HepG2 (cell line): ENCODE measurements around the gene RASSF4. TPM values are rescaled to one million over a fixed set of nuclear protein-coding genes. Genes with fewer than 3 reads are reported as not detected.

Experiments
- CREB1 ChIP-seq, 2 experiments: fragments of 450-650 bp in 1 of 2; IDR thresholded peaks; 2 replicates each; pipeline ENCODE4 v1.6.1; 2016 to 2017; ENCODE audit warnings: control low read depth in 1 of 2, mild to moderate bottlenecking in 1 of 2, missing compliant biosample characterization in 1 of 2, missing genetic modification characterization in 1 of 2
- CSRNP2 ChIP-seq: sonication (generic); formaldehyde crosslinking; conservative IDR thresholded peaks from 2 replicates; pipeline ENCODE4 v1.8.0; 2022; ENCODE audit warnings: low read depth, missing genetic modification reagents
- EZH2 ChIP-seq: conservative IDR thresholded peaks from 2 replicates; pipeline ENCODE4 v1.6.1; 2012; ENCODE audit warnings: mild to moderate bottlenecking, low read depth, low read length, moderate library complexity
- FOXK2 ChIP-seq: fragments of 450-650 bp; IDR thresholded peaks from 2 replicates; pipeline ENCODE4 v1.6.1; 2016
- HOXA7 ChIP-seq: sonication (generic); formaldehyde crosslinking; IDR thresholded peaks from 2 replicates; pipeline ENCODE4 v1.8.1; 2022; ENCODE audit warnings: mild to moderate bottlenecking, missing genetic modification reagents, moderate library complexity
- RORA ChIP-seq: sonication (generic); formaldehyde crosslinking; IDR thresholded peaks from 2 replicates; pipeline ENCODE4 v1.5.0; 2020; ENCODE audit warnings: mild to moderate bottlenecking, missing genetic modification reagents, moderate library complexity
- SRSF4 ChIP-seq: fragments of 200-400 bp; formaldehyde crosslinking; IDR thresholded peaks from one replicate; pipeline ENCODE4 v1.6.1; 2018; ENCODE audit warnings: mild to moderate bottlenecking, low read depth, low read length, moderate library complexity; ENCODE audit not compliant: poor library complexity, severe bottlenecking
- ZBTB10 ChIP-seq: sonication (generic); formaldehyde crosslinking; IDR thresholded peaks from 2 replicates; pipeline ENCODE4 v1.4.0; 2020; ENCODE audit warnings: missing genetic modification reagents, borderline replicate concordance
- ZNF292 ChIP-seq: sonication (generic); formaldehyde crosslinking; IDR thresholded peaks from 2 replicates; pipeline ENCODE4 v1.8.1; 2022; ENCODE audit warnings: mild to moderate bottlenecking, low read depth, missing genetic modification reagents, borderline replicate concordance
- ZNF362 ChIP-seq: sonication (generic); formaldehyde crosslinking; IDR thresholded peaks from 2 replicates; pipeline ENCODE4 v1.4.0; 2020; ENCODE audit warnings: missing genetic modification reagents, mild to moderate bottlenecking, borderline replicate concordance
- ZNF430 ChIP-seq: sonication (generic); formaldehyde crosslinking; IDR thresholded peaks from 2 replicates; pipeline ENCODE4 v1.9.0; 2021; ENCODE audit warnings: mild to moderate bottlenecking, missing genetic modification reagents
- polyA plus RNA-seq, 8 experiments: library from polyadenylated mRNA; depleted of rRNA in 3 of 8; stranded (reverse) in 7 of 8; unstranded in 1 of 8; fragments of >200 nt; fragmentation: Illumina TruSeq in 4 of 8; extraction: Trizol in 4 of 8; gene quantifications; 2 replicates each; pipeline versions ENCODE4 v1.2.1 to v1.2.3, GENCODE V29; 2011 to 2016; ENCODE audit warnings: low read depth in 4 of 8, missing spikeins in 1 of 8, mixed read lengths in 1 of 8; ENCODE audit not compliant: insufficient read depth in 1 of 8
- total RNA-seq, 5 experiments: library from RNA; depleted of rRNA; stranded (reverse); fragments of >200 nt; fragmentation: Illumina TruSeq; extraction: Trizol; gene quantifications; 2 replicates each; pipeline ENCODE4 v1.2.3, GENCODE V29; 2016; ENCODE audit warnings: low read depth in 1 of 5
- TF ChIP-seq, protein P1 (sequence below): sonication (generic); formaldehyde crosslinking; IDR thresholded peaks from 2 replicates; pipeline ENCODE4 v1.4.0; 2020; ENCODE audit warnings: missing genetic modification reagents, borderline replicate concordance
- TF ChIP-seq, protein P2 (sequence below): sonication (generic); formaldehyde crosslinking; IDR thresholded peaks from 2 replicates; pipeline ENCODE4 v1.9.0; 2021; ENCODE audit warnings: missing genetic modification reagents, mild to moderate bottlenecking, borderline replicate concordance

Gene RASSF4
- total and polyA plus RNA-seq, 2 of the 13 experiments (the other 11 are each of a cell fraction or from before 2014, with no cell fraction given), result 34.0 to 51.7 TPM

DNA sequence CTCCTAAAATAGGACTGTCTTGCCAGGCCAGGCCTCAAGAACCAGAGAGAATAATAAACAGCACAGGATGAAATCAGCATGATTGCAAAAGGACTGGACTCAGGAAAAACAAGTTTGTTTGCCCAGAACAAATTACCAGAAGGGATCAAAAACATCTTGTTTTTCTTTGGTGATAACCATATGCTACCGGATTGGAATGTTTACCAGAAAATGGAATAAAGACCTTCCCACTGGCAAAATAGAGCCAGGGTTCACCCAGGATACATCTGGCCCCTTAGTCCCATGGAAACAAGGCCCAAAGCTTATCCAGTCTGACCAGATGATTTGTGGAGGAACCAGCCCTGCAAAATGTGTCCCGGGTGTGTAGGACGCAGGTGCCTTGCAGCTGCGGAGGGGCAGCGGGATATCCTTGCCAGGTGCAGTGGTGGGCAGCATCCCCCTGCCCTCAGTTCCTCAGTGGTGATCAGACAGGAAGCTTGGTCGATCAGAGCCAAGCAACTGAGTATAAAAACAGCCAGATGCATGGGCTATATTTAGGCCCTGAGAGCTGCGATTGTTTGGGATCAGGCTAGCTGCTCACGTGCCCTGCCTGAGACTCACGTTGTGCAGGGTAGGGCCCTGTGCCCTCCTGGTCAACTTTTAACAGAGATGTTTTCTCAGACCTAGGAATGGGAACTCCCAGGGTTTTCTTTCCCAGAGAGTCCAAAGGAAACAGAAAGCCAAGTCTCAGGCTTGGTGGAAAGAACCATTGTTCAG, 36.5 kb downstream of the RASSF4 start (continued):
- peak; percentile 88 for TF ChIP-seq ZNF430
- no peak for TF ChIP-seq ZBTB10 (CRISPR knock-in tag)
- no peak for TF ChIP-seq EZH2
- TF ChIP-seq SRSF4, result no peak
- TF ChIP-seq, protein P1, sequence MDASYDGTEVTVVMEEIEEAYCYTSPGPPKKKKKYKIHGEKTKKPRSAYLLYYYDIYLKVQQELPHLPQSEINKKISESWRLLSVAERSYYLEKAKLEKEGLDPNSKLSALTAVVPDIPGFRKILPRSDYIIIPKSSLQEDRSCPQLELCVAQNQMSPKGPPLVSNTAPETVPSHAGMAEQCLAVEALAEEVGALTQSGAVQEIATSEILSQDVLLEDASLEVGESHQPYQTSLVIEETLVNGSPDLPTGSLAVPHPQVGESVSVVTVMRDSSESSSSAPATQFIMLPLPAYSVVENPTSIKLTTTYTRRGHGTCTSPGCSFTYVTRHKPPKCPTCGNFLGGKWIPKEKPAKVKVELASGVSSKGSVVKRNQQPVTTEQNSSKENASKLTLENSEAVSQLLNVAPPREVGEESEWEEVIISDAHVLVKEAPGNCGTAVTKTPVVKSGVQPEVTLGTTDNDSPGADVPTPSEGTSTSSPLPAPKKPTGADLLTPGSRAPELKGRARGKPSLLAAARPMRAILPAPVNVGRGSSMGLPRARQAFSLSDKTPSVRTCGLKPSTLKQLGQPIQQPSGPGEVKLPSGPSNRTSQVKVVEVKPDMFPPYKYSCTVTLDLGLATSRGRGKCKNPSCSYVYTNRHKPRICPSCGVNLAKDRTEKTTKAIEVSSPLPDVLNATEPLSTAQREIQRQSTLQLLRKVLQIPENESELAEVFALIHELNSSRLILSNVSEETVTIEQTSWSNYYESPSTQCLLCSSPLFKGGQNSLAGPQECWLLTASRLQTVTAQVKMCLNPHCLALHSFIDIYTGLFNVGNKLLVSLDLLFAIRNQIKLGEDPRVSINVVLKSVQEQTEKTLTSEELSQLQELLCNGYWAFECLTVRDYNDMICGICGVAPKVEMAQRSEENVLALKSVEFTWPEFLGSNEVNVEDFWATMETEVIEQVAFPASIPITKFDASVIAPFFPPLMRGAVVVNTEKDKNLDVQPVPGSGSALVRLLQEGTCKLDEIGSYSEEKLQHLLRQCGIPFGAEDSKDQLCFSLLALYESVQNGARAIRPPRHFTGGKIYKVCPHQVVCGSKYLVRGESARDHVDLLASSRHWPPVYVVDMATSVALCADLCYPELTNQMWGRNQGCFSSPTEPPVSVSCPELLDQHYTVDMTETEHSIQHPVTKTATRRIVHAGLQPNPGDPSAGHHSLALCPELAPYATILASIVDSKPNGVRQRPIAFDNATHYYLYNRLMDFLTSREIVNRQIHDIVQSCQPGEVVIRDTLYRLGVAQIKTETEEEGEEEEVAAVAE (CRISPR knock-in tag), result 0 out of 2 replicates have a peak, but pooled peaks have one; percentile 49
- no peak for TF ChIP-seq CSRNP2 (CRISPR knock-in tag)
- TF ChIP-seq ZNF292 (CRISPR knock-in tag), result 0 out of 2 replicates have a peak, but pooled peaks have one; percentile 31
- TF ChIP-seq CREB1 (IDR thresholded peaks at IDR 0.05), result no peak
- TF ChIP-seq CREB1 (CRISPR knock-in tag; IDR thresholded peaks at IDR 0.05), result peak; percentile 61
- no peak for TF ChIP-seq HOXA7
- peak; percentile 81 for TF ChIP-seq FOXK2
- TF ChIP-seq RORA (CRISPR knock-in tag), result no peak
- TF ChIP-seq, protein P2, sequence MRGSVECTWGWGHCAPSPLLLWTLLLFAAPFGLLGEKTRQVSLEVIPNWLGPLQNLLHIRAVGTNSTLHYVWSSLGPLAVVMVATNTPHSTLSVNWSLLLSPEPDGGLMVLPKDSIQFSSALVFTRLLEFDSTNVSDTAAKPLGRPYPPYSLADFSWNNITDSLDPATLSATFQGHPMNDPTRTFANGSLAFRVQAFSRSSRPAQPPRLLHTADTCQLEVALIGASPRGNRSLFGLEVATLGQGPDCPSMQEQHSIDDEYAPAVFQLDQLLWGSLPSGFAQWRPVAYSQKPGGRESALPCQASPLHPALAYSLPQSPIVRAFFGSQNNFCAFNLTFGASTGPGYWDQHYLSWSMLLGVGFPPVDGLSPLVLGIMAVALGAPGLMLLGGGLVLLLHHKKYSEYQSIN (CRISPR knock-in tag), result no peak
- TF ChIP-seq ZNF362 (CRISPR knock-in tag), result peak; percentile 15; the same call in 1 of the 2 replicates
